ENCODE measurements around the gene PPOX. TPM values are rescaled to one million over a fixed set of nuclear protein-coding genes. Genes with fewer than 3 reads are reported as not detected.

Gene PPOX
- total RNA-seq, 1 experiment from 2014 or later, result 25.4 TPM

DNA sequence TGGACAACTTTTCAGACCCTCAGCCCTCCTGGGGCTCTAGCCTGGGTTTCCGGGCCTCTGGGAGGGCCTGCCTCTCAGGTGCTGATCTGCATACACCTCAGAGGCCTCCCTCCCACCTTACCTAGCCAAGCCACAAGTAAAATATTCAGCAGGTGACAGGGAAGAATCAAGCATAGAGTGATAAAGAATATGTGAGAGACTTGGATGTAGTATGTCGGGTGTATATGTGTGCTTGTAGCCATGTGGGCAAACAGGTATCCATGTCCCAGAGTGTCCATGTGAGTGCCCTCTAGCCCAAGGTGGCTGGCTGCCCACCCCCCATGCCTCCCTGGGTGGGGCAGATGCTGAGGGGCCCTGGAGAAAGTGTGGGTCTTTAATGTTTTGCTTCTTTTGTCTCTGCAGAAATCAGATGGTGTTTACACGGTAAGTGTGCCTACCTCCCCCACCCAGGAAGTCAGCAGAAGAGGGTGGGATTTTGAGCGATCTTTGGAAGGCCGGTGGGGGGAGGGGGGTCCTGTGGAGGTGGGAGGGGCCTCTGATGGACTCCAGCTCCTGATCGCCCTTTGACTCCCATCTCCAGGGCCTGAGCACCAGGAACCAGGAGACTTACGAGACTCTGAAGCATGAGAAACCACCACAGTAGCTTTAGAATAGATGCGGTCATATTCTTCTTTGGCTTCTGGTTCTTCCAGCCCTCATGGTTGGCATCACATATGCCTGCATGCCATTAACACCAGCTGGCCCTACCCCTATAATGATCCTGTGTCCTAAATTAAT lies 52.3 kb downstream of the PPOX start:
- ChIA-PET CTCF (interaction anchor here (1.2 to 1.8 kb wide), 3 partner anchors 16 to 156 kb away, joined by 4 to 5 read pairs (median 4); partner anchors contain the start of genes NDUFS2 and PPOX), POLR2A (interaction anchor here (0.6 to 1.4 kb wide), 3 partner anchors 16 to 171 kb away, joined by 3 to 5 read pairs (median 3); partner anchors contain the start of gene NDUFS2)
- H3K4me3 ChIP-seq (ENCODE audit: low read depth, low read length), result peak overlapping the region; percentile 19; the same call in 1 of the 2 replicates

DNA sequence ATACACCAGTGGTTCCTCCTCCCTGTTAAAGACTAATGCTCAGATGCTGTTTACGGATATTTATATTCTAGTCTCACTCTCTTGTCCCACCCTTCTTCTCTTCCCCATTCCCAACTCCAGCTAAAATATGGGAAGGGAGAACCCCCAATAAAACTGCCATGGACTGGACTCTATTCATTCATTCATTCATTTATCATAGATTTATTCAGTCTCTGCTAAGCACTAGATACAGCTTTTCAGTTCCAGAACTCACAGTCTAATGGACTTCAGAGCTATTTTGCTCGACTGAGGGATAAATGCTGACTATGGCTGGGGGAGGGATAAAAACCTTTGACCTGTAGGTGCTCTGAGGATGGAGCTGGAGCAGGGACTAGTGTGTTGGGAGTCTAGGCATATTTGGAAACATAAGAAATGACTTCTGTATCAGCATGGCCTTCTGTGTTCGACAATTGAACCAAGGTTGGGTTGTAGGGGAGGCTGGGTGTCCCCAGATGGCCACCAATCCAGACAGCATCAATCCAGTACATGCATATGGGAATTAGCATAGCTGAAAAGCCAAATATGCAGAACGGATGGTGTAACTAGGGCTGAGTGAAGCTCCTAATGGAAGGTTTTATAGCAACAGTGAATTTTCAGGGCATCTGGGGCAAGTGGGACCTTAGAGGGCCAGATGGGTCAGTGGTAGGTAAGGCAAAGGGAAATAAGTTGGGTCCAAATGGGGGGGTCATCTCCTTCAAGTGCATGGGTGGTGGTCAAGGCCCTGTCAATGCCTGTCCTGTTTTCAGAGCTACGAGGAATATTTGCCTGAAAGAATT lies 53.1 kb downstream of the PPOX start:
- peaks cover 3% of the 10 kb centered on the region; the same call in 1 of the 2 replicates for H3K36me3 ChIP-seq (ENCODE audit: control insufficient read depth, insufficient read depth, low read length)
- H3K4me3 ChIP-seq (ENCODE audit: low read depth, low read length), result no peak overlapping the region
- H3K27ac Mint-ChIP-seq (ENCODE audit: unreplicated experiment), result peak overlapping the region; percentile 97
- BruUV-seq (replicated peaks), result TSS peak; percentile 22
- peaks cover 72% of the 10 kb centered on the region for H3K4me1 Mint-ChIP-seq (ENCODE audit: low read depth, unreplicated experiment)
- no peaks in the 10 kb centered on the region for H3K27me3 Mint-ChIP-seq (ENCODE audit: insufficient read depth, unreplicated experiment)
- peaks cover 84% of the 10 kb centered on the region for H3K4me1 ChIP-seq
- H3K4me3 Mint-ChIP-seq (ENCODE audit: unreplicated experiment), result peak overlapping the region; percentile 55
- intact Hi-C loops (cut with micrococcal nuclease; ENCODE audit: unreplicated experiment), result no loop called here
- POLR2A ChIA-PET, result interaction anchor here (0.6 to 1.4 kb wide), 2 partner anchors 17 to 73 kb away, joined by 3 to 5 read pairs; partner anchors contain the start of gene NDUFS2
- no peak for DNase-seq
- CTCF ChIA-PET, result interaction anchor here (0.8 to 1.8 kb wide), 4 partner anchors 17 to 155 kb away, joined by 3 to 5 read pairs (median 4); partner anchors contain the start of genes NDUFS2 and PPOX
- TF ChIP-seq CTCF (IDR thresholded peaks at IDR 0.05; ENCODE audit: insufficient read depth in 1 of 2, low read depth in 1 of 2, low read length in 1 of 2, severe bottlenecking in 1 of 2, unreplicated experiment in 1 of 2), result no peak
- H3K9me3 Mint-ChIP-seq (ENCODE audit: unreplicated experiment), result peaks cover 24% of the 10 kb centered on the region
- peaks cover 61% of the 10 kb centered on the region for H3K36me3 Mint-ChIP-seq (ENCODE audit: insufficient read depth, unreplicated experiment)
- H3K9me3 ChIP-seq, result peaks cover 8% of the 10 kb centered on the region; the same call in 1 of the 2 replicates
- no peaks in the 10 kb centered on the region for H3K27me3 ChIP-seq (replicated peaks; ENCODE audit: control insufficient read depth, insufficient read depth, low read length)

More for the DNA sequence above, 52.3 kb downstream of the PPOX start:
- BruUV-seq (replicated peaks), result no TSS peak
- Histone ChIP-seq H3K4me1 (peaks cover 79% of the 10 kb centered on the region), H3K36me3 (ENCODE audit: control insufficient read depth, insufficient read depth, low read length) (peaks cover 6% of the 10 kb centered on the region; the same call in 1 of the 2 replicates), H3K9me3 (peaks cover 8% of the 10 kb centered on the region; the same call in 1 of the 2 replicates), H3K27me3 (replicated peaks; ENCODE audit: control insufficient read depth, insufficient read depth, low read length) (no peaks in the 10 kb centered on the region)
- Mint-ChIP-seq H3K27me3 (ENCODE audit: insufficient read depth, unreplicated experiment) (no peaks in the 10 kb centered on the region), H3K4me3 (ENCODE audit: unreplicated experiment) (peak overlapping the region; percentile 55), H3K4me1 (ENCODE audit: low read depth, unreplicated experiment) (peaks cover 70% of the 10 kb centered on the region), H3K27ac (ENCODE audit: unreplicated experiment) (peak overlapping the region; percentile 97), H3K9me3 (ENCODE audit: unreplicated experiment) (peaks cover 19% of the 10 kb centered on the region), H3K36me3 (ENCODE audit: insufficient read depth, unreplicated experiment) (peaks cover 61% of the 10 kb centered on the region)
- peak; percentile 75 to 90 for DNase-seq
- no peak for TF ChIP-seq CTCF (IDR thresholded peaks at IDR 0.05; ENCODE audit: insufficient read depth in 1 of 2, low read depth in 1 of 2, low read length in 1 of 2, severe bottlenecking in 1 of 2, unreplicated experiment in 1 of 2)
- intact Hi-C loops (cut with micrococcal nuclease; ENCODE audit: unreplicated experiment), result no loop called here

DNA sequence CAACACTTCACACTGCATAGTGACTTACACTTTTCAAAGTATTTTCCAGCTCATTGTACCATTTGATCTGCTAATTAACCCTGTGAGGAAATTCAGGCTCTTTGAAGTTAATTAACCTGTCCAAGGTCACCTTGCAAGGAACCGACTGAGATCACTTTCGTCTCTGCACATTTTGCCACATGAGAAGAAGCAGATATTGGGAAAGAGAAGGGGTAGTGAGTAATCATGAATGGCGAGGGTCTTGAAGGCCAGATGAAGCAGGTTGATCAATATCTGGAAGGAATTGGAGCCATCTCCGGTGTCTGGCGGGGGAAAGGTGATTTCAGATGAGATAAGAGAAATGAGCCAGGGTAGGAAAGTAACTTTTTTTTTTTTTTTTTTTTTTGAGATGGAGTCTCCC lies 53.8 kb downstream of the PPOX start:
- H3K9me3 Mint-ChIP-seq (ENCODE audit: unreplicated experiment), result peaks cover 24% of the 10 kb centered on the region
- intact Hi-C loops (cut with micrococcal nuclease; ENCODE audit: unreplicated experiment), result no loop called here
- H3K27ac Mint-ChIP-seq (ENCODE audit: unreplicated experiment), result peak overlapping the region; percentile 97
- TF ChIP-seq CTCF (IDR thresholded peaks at IDR 0.05; ENCODE audit: insufficient read depth in 1 of 2, low read depth in 1 of 2, low read length in 1 of 2, severe bottlenecking in 1 of 2, unreplicated experiment in 1 of 2), result no peak
- no peak for DNase-seq
- peak overlapping the region; percentile 55 for H3K4me3 Mint-ChIP-seq (ENCODE audit: unreplicated experiment)
- ChIA-PET CTCF (interaction anchor here (1.8 kb wide), 1 partner anchor 154 kb away, joined by 4 read pairs; no protein-coding TSS in a partner anchor), POLR2A (no interaction called here)
- H3K36me3 Mint-ChIP-seq (ENCODE audit: insufficient read depth, unreplicated experiment), result peaks cover 61% of the 10 kb centered on the region
- Histone ChIP-seq H3K4me1 (peaks cover 88% of the 10 kb centered on the region), H3K9me3 (peaks cover 8% of the 10 kb centered on the region; the same call in 1 of the 2 replicates), H3K36me3 (ENCODE audit: control insufficient read depth, insufficient read depth, low read length) (peaks cover 3% of the 10 kb centered on the region; the same call in 1 of the 2 replicates), H3K4me3 (ENCODE audit: low read depth, low read length) (no peak overlapping the region), H3K27me3 (replicated peaks; ENCODE audit: control insufficient read depth, insufficient read depth, low read length) (no peaks in the 10 kb centered on the region)
- peaks cover 71% of the 10 kb centered on the region for H3K4me1 Mint-ChIP-seq (ENCODE audit: low read depth, unreplicated experiment)
- no TSS peak for BruUV-seq (replicated peaks)
- H3K27me3 Mint-ChIP-seq (ENCODE audit: insufficient read depth, unreplicated experiment), result no peaks in the 10 kb centered on the region
